HCEC 1CT (cell line): ENCODE measurements around the gene UGDH.

Experiments used
- DNase-seq: peaks from one replicate; pipeline ENCODE4 v3.0.0-alpha.2; 2017

Gene UGDH

DNA sequence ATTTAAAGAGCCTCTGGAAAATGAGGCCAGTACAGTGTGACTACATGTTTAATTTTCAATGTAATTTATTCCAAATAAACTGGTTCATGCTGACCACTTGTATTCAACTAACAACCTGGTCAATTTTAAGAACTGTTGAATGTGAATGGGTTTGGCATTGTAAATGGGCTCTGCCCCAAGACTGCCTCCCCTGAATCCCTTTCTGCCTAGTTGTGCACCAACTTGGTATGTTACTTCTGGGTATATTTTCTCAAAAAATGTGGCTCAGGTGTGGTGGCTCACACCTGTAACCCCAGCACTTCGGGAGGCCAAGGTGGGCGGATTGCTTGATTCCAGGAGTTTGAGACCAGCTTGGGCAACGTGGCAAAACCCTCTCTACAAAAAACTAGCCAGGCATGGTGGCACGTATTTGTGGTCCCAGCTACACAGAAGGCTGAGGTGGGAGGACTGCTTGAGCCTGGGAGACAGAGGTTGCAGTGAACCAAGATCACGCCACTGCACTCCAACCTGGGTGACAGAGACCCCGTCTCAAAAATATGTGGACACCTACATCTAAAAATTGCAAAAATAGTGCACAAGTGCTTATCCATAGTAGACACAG lies 75.7 kb downstream of the UGDH start:
- no peak for DNase-seq

DNA sequence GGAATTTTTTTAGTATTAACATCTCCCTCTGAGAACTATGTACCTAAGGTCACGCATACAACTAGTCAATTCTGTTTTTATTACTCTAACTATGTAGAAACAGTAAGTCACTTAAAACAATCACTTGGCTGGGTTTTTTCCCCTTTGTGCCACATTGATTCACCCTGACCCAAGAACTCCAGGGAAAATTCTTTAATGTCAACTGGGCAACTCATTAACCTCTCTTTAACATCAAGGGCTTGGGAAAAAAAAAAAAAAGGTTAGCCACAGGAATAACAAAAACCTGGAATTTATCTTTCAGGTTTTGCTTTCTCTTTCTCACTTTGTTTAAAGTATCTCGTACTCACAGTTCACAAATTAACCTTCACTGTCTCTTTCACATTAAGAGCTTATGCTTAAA lies 76.6 kb downstream of the UGDH start:
- no peak for DNase-seq
